Prostate gland (tissue), 2 donors: ENCODE results near the gene C9orf152. TPM values are rescaled to one million over a fixed set of nuclear protein-coding genes. Genes with fewer than 3 reads are reported as not detected.
A peak's percentile ranks its signal among the peaks of the same experiment; 100 is the strongest.

ENCODE experiments used
- DNase-seq: peaks from one replicate; pipeline ENCODE4 v3.0.0-alpha.2; 2019; ENCODE audit warnings: low spot score
- H3K27ac ChIP-seq, 2 donors: fragments of 200-600 bp; sonication (generic); 2 replicates each; pipeline ENCODE4 v1.5.1; 2017 to 2019
- H3K27me3 ChIP-seq: fragments of 200-600 bp; sonication (generic); replicated peaks from 2 replicates; pipeline ENCODE4 v1.5.1; 2019; ENCODE audit not compliant: insufficient read depth
- H3K36me3 ChIP-seq, 2 donors: fragments of 200-600 bp; sonication (generic); 1 replicate in 1 of 2; 2 replicates in 1 of 2; pipeline versions ENCODE4 v1.5.1 to v1.8.1; 2017 to 2019
- H3K4me1 ChIP-seq: fragments of 200-600 bp; sonication (generic); replicated peaks from 2 replicates; pipeline ENCODE4 v1.5.1; 2019
- H3K4me3 ChIP-seq, 2 donors: fragments of 200-600 bp; sonication (generic); 2 replicates each; pipeline ENCODE4 v1.5.1; 2017 to 2019
- H3K9me3 ChIP-seq: fragments of 200-600 bp; sonication (generic); 2 replicates; pipeline ENCODE4 v1.5.1; 2017
- POLR2A ChIP-seq: fragments of 450-650 bp; IDR thresholded peaks from one replicate; pipeline ENCODE4 v1.6.1; 2016; ENCODE audit warnings: antibody characterized with exemption, mild to moderate bottlenecking
- POLR2AphosphoS5 ChIP-seq: sonication (generic); formaldehyde crosslinking; IDR thresholded peaks from one replicate; pipeline ENCODE4 v1.6.1; 2017; ENCODE audit warnings: antibody characterized with exemption
- WGBS: methylation state at CpG from one replicate; pipeline ENCODE4 v1.1.5; 2018; 5-methylcytosine and 5-hydroxymethylcytosine counted together
- intact Hi-C: fragments of 100-400 bp; cut with DNase I; formaldehyde crosslinking; loops from one replicate; pipeline ENCODE4 v1.14.2; 2022
- total RNA-seq, 2 donors: library from RNA; depleted of rRNA; stranded (reverse); fragments of >200 nt; gene quantifications; one replicate each; pipeline ENCODE4 v1.1.0, GENCODE V29; 2016
- TF ChIP-seq, protein P1 (sequence below), 4 experiments: fragments of 200-600 bp in 2 of 4; fragments of 450-650 bp in 2 of 4; sonication (generic) in 2 of 4; IDR thresholded peaks; 1 replicate in 3 of 4; 2 replicates in 1 of 4; pipeline ENCODE4 v1.5.1; 2016 to 2019; ENCODE audit warnings: antibody characterized with exemption in 4 of 4, mild to moderate bottlenecking in 2 of 4, moderate library complexity in 2 of 4

Gene C9orf152, protein sequence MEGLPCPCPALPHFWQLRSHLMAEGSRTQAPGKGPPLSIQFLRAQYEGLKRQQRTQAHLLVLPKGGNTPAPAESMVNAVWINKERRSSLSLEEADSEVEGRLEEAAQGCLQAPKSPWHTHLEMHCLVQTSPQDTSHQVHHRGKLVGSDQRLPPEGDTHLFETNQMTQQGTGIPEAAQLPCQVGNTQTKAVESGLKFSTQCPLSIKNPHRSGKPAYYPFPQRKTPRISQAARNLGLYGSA
- total RNA-seq: 10 to 100 TPM in 1 of 2 donors, 1 to 10 TPM in 1; 9.0 to 32.6 TPM

DNA sequence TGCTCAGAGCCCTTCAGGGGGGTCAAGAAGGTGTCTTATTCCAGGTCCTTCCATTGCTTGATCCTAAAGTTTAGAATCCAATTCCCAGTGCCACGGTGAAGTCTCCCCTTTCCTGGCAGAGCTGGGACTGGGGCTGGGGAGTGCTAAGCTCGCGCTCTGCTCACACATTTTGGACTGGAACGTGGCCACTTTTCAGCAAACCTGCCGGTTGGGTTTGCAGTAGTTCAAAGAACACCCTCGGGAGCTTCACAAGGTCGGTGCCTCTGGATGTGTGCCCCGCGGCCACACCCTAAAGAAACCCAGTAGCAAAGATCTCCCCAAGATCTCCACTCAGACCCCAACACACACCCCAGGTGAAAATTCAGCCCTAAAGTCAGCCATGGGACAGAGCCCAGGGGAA, at the start of gene C9orf152:
C9orf152 (minus strand) TSS at position 129 of the 400 bp plus-strand sequence. CDS start 580 bp downstream, outside the sequence.
- peak within 1 kb of the TSS; percentile 92 to 94 for H3K27ac ChIP-seq
- H3K9me3 ChIP-seq: no peaks in the 10 kb centered on the region
- TF ChIP-seq POLR2AphosphoS5 (no peak), POLR2A (no peak)
- TF ChIP-seq, protein P1, sequence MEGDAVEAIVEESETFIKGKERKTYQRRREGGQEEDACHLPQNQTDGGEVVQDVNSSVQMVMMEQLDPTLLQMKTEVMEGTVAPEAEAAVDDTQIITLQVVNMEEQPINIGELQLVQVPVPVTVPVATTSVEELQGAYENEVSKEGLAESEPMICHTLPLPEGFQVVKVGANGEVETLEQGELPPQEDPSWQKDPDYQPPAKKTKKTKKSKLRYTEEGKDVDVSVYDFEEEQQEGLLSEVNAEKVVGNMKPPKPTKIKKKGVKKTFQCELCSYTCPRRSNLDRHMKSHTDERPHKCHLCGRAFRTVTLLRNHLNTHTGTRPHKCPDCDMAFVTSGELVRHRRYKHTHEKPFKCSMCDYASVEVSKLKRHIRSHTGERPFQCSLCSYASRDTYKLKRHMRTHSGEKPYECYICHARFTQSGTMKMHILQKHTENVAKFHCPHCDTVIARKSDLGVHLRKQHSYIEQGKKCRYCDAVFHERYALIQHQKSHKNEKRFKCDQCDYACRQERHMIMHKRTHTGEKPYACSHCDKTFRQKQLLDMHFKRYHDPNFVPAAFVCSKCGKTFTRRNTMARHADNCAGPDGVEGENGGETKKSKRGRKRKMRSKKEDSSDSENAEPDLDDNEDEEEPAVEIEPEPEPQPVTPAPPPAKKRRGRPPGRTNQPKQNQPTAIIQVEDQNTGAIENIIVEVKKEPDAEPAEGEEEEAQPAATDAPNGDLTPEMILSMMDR (IDR thresholded peaks at IDR 0.05): no peak
- intact Hi-C loops: no loop called here
- no peaks in the 10 kb centered on the region for H3K36me3 ChIP-seq
- 54% methylated on average over 9 of the region's 9 CpGs for WGBS
- peaks cover 4% of the 10 kb centered on the region for H3K4me1 ChIP-seq
- peak within 1 kb of the TSS; percentile 31 to 40 for H3K4me3 ChIP-seq
- no peaks in the 10 kb centered on the region for H3K27me3 ChIP-seq
- peak; percentile 74 for DNase-seq

DNA sequence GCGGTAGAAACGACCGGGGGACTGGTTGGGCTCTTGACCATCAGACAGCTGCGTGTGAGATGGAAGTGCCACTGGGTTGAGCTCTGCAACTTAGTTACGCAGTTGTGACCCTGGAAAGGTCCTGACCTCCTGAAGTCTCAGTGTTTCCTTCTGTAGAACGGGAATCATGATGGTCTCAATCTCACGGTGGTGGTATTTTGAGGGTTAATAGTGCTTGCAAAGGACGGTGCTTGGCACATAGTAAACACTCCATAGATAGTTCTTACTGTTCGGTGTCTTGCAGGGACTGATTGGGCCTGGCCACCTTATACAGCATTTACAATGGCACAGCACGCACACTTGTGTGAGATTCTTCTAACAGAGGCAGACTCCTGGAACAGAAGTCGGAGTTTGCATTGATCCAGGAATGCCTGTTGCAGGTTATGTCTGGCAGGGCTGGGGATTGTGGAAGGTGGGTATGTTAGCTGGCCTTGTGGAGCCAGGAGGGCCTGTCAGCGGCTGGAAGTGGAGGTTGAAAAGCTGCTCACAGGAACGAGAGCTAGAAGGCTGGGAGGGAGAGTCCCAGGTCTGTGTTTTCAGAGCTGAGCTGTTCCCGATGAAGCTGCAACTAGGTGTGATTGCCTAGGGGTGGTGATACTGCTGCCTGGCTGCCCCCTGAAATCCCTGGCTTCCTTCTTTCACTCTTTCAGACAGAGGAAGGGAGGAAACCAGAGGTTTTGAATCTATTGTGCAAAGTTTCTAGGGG, 49.3 kb upstream of the C9orf152 start:
- DNase-seq: peak; percentile 7
- H3K4me1 ChIP-seq: no peaks in the 10 kb centered on the region
- no peaks in the 10 kb centered on the region for H3K36me3 ChIP-seq
- TF ChIP-seq POLR2A: no peak
- TF ChIP-seq, protein P1 (IDR thresholded peaks at IDR 0.05): no peak
- no peak for TF ChIP-seq POLR2AphosphoS5
- intact Hi-C loops: loop anchor here (10.0 kb wide), 1 partner anchor 72 kb away; no protein-coding TSS in a partner anchor
- H3K4me3 ChIP-seq: peak overlapping the region; percentile 84 to 95
- 13% methylated on average over 14 of the region's 14 CpGs for WGBS
- H3K9me3 ChIP-seq: no peaks in the 10 kb centered on the region
- no peaks in the 10 kb centered on the region for H3K27me3 ChIP-seq
- peak overlapping the region; percentile 89 to 92 for H3K27ac ChIP-seq

DNA sequence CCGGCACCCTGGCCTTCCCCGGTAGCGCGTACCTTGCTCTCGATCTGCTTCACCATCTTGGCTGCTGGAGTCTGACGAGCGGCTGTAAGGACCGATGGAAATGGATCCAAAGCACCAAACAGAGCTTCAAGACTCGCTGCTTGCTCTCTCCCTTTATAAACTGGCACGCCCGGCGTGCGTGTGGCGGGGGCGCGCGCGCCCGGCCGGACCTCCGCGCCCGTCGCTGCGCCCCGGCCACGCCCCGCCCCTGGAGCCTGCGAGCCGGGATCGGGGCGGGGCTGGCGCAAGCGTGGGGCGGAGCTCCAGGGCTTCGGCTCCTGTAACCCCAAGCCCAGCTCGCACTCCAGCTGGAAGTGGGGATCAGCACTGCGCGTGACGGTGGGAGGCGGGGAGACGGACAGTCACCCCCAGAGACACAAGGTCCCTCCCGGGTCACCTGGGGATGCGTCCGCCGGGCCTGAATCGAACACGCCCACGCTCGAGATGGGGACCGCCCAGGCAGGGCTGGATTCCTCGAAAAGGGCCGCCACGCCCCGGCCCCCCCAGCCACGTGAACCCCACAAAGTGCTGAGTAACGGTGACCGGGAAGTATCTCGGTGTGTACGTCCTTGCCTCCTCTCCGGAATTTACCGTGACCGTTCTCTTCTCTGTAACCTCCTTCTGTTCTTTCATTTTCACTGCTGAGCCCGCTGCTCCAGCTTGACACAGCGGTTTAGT, 48.6 kb upstream of the C9orf152 start, which contains the start of gene TXN:
TXN (minus strand) TSS at position 128 of the 717 bp plus-strand sequence; CDS start at position 56, 72 bp downstream.
- peak; percentile 69 for TF ChIP-seq POLR2AphosphoS5
- peak; percentile 76 for TF ChIP-seq POLR2A
- TF ChIP-seq, protein P1 (IDR thresholded peaks at IDR 0.05): no peak
- Histone ChIP-seq H3K9me3 (no peaks in the 10 kb centered on the region), H3K4me1 (no peaks in the 10 kb centered on the region), H3K36me3 (no peaks in the 10 kb centered on the region), H3K27me3 (no peaks in the 10 kb centered on the region), H3K4me3 (peak within 1 kb of the TSS; percentile 84 to 95), H3K27ac (peak within 1 kb of the TSS; percentile 89 to 92)
- intact Hi-C loops: loop anchor here (10.0 kb wide), 1 partner anchor 72 kb away; no protein-coding TSS in a partner anchor
- DNase-seq: peak; percentile 84
- 0% methylated on average over 47 of the region's 65 CpGs for WGBS

DNA sequence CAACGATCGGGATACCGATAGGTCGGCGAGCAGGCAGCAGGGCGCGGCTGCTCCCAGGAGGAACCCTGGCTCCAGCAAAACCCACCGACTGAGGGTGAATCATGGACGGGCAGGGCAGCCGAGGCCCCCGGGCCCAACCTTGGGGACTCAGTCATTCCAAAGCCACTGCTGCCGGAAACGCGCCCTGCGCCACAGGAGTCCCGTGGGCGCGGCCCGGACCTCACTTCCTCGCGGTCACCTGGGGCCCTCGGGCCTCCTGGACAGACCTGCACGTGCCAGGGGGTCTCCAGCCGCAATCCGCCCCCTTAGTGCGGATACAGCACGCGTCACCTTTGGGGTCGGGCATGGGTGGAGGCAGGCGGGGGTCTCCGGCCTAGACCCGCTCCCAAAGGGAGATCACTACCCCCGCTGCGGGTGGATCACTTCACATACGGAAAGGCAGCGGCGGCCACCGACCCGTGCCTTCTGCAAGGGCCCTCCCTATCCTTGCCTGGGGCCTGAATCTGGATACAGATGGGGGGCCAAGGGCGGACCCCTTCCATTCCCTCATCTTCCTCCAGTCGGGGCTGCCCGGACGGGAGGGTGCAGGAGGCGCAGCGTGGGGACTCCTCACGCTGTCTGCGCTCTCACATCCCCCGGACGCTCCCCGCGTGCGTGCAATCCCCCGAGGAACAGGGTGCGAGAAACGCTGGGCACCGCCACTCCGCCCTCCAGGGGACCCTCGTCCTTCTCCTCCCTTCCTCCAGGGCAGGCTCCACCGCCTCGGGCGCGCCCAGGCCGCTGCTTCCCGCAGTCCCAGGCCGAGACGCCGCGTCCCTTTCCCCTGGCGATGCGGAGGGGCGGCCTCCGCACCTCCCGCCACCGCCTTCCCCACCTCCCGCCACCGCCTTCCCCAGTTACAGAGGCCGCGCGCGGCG, 47.8 kb upstream of the C9orf152 start:
- peak; percentile 55 for DNase-seq
- WGBS: under 1% methylated on average over 53 of the region's 81 CpGs
- Histone ChIP-seq H3K27me3 (no peaks in the 10 kb centered on the region), H3K4me3 (peak overlapping the region; percentile 84 to 95), H3K4me1 (no peaks in the 10 kb centered on the region), H3K36me3 (no peaks in the 10 kb centered on the region), H3K9me3 (no peaks in the 10 kb centered on the region), H3K27ac (peak overlapping the region; percentile 89 to 92)
- intact Hi-C loops: loop anchor here (10.0 kb wide), 1 partner anchor 71 kb away; no protein-coding TSS in a partner anchor
- TF ChIP-seq, protein P1 (IDR thresholded peaks at IDR 0.05): no peak
- TF ChIP-seq POLR2AphosphoS5 (peak; percentile 38), POLR2A (peak; percentile 53)
